ENCODE data around the gene U2SURP.

Gene U2SURP

GRCh38 chr3:143001369-143002082 lies at the start of gene U2SURP:
Gene U2SURP (plus strand): TSS chr3:143001570. CDS start chr3:143001629, 59 bp downstream.
- DNase-seq, result peak; percentile 89

GRCh38 chr3:142951794-142952193 lies 49.6 kb upstream of the U2SURP start:
- DNase-seq, result no peak

- DNase-seq, result no peak
Measured at GRCh38 chr3:142952272-142953193, 48.8 kb upstream of the U2SURP start.

- no peak for DNase-seq
Measured at GRCh38 chr3:142953443-142953842, 47.9 kb upstream of the U2SURP start.

- peak; percentile 24 for DNase-seq
Measured at GRCh38 chr3:142958707-142959106, 42.7 kb upstream of the U2SURP start.

- DNase-seq, result no peak
Measured at GRCh38 chr3:142960322-142960850, 41.0 kb upstream of the U2SURP start.

- no peak for DNase-seq
Measured at GRCh38 chr3:142961539-142961938, 39.8 kb upstream of the U2SURP start.

- no peak for DNase-seq
Measured at GRCh38 chr3:142962175-142962519, 39.2 kb upstream of the U2SURP start.

- DNase-seq, result no peak
Measured at GRCh38 chr3:142962520-142963233, 38.7 kb upstream of the U2SURP start.

GRCh38 chr3:142963234-142963515 lies 38.2 kb upstream of the U2SURP start:
- no peak for DNase-seq

GRCh38 chr3:142963516-142964448 lies 37.6 kb upstream of the U2SURP start, which contains the start of gene PAQR9:
Gene PAQR9 (minus strand): TSS chr3:142963674. CDS start chr3:142963336, 338 bp downstream.
- peak; percentile 22 for DNase-seq

- DNase-seq, result no peak
Measured at GRCh38 chr3:142965581-142965980, 35.8 kb upstream of the U2SURP start.

- DNase-seq, result no peak
Measured at GRCh38 chr3:142966808-142967207, 34.6 kb upstream of the U2SURP start.

GRCh38 chr3:142968319-142969025 lies 32.9 kb upstream of the U2SURP start:
- DNase-seq, result no peak

- no peak for DNase-seq
Measured at GRCh38 chr3:142971431-142971830, 29.9 kb upstream of the U2SURP start.

- no peak for DNase-seq
Measured at GRCh38 chr3:142972092-142972753, 29.1 kb upstream of the U2SURP start.

GRCh38 chr3:142973217-142974009 lies 28.0 kb upstream of the U2SURP start:
- no peak for DNase-seq

- DNase-seq, result no peak
Measured at GRCh38 chr3:142975316-142975995, 25.9 kb upstream of the U2SURP start.

- no peak for DNase-seq
Measured at GRCh38 chr3:142976621-142977398, 24.6 kb upstream of the U2SURP start.

Measured in stimulated activated CD4-positive, alpha-beta T cell treated with anti-CD3 and anti-CD28 coated beads, Interleukin-4, amount 100 ng/mL, for 1 hour (primary cell).